Epidermal melanocyte (primary cell): ENCODE results near the gene CD302.
"Not testable (repeated sequence)": the region's sequence is repeated elsewhere in the genome, so short reads cannot be mapped to it uniquely, and the experiment has no call there.

Source experiments
- DNase-seq: peaks from one replicate; pipeline ENCODE4 v3.0.0; 2011; ENCODE audit warnings: low spot score; ENCODE audit not compliant: insufficient read length

Gene CD302

DNA sequence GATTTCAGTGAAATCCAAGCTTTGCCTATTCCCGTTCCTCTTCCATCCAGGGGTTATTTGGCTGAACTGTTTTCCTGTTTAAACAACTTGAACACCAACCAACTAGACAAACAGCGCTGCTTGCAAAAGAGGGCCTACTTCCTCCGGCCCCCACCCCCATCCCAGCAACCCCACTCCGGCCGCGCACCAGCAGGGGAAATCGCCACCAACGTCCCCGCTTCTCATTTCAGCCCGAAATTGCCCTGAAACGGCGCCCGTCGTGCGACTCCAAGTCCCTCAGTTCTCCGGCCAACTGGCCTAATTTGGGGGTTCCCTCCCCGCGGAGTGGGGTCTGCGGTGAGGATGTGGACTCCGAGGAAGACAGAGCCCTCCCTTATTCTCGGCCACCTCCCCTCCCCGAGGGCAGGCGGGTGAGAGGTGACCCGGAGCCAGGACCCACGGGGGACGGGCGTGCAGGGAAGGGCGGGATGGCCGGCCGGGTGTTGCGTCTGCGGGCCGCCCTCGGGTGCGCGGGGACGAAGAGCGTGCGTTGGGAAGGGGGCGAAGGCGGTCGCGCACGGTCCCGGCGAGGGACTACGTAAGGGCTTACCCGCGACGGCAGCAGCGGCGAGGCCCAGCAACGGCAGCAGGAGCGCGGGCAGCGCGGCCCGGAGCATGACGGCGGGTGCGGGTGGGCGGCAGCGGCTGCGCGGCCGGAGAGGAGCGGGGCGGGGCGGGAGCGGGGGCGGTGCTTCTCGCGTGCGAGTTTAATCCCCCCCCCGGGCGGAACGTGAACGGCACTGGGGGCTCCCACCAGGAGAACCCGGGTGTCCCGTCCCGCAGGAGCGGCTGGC is at the start of gene CD302:
Gene CD302, minus strand, starts transcription at position 666 of the 833 bp plus-strand sequence. Its CDS starts 10 bp downstream, at position 656.
- DNase-seq = peak; percentile 47

GRCh38 chr2:159846564-159846963 is 48.6 kb upstream of the CD302 start:
- DNase-seq = no peak

DNA sequence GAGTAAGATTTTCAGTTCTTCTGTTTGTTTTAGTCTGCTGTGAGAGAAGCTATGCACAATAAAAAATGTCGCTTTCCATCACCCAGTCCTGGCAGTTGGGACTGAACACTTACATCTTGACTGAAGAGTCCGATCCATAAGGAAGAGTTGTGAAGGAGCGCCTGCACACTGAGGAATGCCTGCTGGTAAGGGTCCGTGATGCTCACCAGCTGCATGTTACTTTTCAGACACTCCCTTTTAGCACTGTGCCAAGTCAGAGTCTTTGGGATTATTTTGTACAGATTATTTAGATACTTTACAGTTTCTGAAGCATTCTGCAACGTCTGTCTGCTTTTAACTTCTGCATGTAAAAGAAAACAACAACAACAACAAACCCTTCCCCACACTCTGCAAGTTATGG is 42.6 kb upstream of the CD302 start:
- no peak for DNase-seq

- DNase-seq = no peak
Measured at GRCh38 chr2:159832858-159833257, 34.9 kb upstream of the CD302 start.

DNA sequence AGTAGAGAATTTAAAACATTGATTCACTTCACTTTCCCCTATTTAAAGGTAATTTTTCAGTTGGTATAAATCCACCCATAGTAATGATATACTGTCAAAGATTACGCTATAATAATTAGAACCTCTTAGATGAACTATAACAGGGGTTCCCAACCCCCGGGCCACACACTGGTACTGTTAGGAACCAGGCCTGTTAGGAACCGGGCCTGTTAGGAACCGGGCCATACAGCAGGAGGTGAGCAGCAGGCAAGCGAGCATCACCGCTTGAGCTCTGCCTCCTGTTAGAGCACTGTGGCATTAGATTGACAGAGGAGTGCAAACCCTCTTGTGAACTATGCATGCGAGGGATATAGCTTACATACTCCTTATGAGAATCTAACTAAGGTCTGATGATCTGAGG is 34.0 kb upstream of the CD302 start:
- DNase-seq = no peak

- DNase-seq = no peak
Measured at GRCh38 chr2:159829376-159829775, 31.4 kb upstream of the CD302 start.

- no peak for DNase-seq
Measured at GRCh38 chr2:159828738-159829137, 30.7 kb upstream of the CD302 start.

- DNase-seq = not testable (repeated sequence)
Measured at GRCh38 chr2:159822478-159822833, 24.4 kb upstream of the CD302 start.

- DNase-seq = not testable (repeated sequence)
Measured at GRCh38 chr2:159821775-159822477, 23.9 kb upstream of the CD302 start.

GRCh38 chr2:159818940-159819339 is 20.9 kb upstream of the CD302 start:
- DNase-seq = no peak

GRCh38 chr2:159817283-159817682 is 19.3 kb upstream of the CD302 start:
- DNase-seq = no peak

DNA sequence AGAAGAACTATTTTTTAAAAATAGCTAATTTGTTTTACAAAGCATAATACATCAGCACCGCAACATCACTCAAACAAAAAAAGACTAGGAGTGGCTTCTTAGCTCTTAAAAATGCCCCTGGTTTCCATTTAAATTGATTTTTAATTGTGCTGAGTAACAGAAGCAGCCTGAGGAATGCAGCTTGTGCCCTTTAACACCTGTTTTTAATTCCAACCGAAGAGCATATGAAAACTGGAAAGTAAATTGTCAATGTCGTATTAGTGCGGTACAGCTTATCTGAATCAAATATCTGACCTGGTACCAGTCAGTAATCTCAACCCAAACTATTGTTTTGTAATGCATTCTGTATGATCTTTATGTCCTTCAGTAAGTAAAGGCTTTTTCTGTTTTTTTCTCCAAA is 13.2 kb upstream of the CD302 start:
- DNase-seq = no peak

DNA sequence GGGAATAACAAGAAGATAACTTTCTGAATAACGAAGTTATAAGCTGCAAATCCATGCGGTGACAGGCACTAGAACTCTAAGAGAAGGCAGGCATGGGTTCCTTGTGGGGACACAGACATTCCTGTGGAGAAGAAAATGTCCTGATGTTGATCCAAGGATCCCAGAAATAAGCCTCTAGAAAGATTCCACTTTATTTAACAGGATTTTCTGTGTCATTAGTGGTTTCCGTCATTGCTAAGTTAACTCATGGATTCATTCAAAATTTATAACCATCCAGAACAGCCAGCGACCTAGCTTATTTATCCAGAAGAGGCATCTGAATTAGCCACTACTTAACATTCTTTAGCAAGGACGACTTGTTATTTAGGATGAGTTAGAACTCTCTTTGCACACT is 10.0 kb upstream of the CD302 start:
- no peak for DNase-seq

- DNase-seq = peak; percentile 68
Measured at GRCh38 chr2:159807183-159808031, 9.4 kb upstream of the CD302 start.

GRCh38 chr2:159804941-159805340 is 6.9 kb upstream of the CD302 start:
- no peak for DNase-seq

DNA sequence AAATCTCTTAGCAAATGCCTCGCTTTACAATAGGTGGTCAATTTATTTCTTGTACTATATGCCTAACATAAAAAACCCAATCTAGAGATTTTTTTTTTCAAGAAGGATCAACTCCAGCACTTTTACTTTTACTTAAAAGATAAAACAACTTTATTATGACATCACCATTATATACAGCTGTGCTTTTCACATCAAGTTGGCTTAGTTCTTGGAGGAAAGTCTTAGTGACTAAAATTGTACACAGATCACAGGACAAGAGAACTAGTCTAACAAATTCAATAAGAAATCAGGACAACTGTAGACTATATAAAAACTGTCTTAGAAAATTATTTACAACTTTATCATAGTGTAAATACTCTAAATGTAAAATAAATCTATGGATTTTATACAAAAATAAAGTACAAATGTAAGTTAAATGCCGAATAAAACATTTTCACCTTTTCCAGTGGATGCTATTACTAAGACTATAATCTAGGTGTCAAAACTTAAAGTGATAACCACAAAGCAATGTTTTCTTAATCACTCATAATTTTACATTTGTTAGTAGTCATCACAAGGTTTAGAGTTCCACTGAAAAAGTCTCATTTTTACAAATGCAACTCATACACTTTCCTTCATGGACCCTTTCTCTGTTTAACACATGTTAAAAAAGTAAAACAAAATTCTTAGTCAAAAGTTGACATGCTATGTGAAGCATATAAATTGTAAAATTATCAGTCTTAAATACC is 5.4 kb upstream of the CD302 start:
- DNase-seq = no peak

GRCh38 chr2:159802673-159803072 is 4.7 kb upstream of the CD302 start:
- DNase-seq = no peak

DNA sequence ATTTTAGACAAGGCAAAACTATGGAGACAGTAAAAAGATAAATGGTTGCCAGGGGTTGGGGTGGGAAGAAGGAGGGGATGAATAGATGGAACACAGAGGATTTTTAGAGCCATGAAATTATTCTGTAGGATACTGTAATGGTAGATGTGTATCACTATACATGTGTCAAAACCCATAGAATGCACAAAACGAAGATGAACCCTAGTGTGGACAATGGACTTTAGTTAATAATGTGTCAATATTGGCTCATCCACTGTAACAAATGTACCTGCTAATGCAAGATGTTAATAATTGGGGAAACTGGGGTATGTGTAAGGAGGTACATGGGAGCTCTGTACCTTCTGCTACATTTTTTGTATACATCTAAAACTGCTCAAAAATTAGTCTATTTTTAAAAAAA is 1.8 kb upstream of the CD302 start:
- no peak for DNase-seq

DNA sequence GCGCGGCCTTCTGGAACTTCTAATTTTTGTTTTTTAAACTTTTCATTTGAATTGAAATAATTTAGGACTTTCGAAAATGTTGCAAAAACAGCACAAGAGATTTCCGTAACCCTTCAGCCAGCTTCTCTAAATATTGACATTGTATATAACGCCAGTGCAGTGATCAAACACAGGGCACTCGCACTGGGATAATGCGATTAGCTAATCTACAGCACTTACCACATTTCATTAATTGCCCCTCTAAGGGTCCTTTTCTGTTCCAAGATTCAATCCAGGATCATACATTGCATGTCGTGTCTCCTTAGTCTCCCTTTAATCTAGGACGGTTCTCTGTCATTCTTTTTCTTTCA is 343 bp upstream of the CD302 start:
- no peak for DNase-seq

DNA sequence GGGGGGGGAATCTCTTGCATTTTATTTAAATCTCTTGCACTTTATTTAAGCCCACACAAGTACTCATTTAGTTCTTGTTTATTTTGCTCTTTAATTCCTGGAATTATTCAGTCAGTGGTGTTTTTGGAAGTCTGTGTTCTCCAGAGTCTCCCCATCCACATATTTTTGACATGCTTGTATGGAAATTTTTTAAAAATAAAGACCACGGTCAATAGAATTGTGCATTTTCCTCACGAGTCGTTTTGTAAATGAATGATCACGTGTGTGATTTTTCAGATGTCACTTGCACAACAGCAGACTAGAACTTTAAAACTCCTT is 824 bp downstream of the CD302 start:
- no peak for DNase-seq

DNA sequence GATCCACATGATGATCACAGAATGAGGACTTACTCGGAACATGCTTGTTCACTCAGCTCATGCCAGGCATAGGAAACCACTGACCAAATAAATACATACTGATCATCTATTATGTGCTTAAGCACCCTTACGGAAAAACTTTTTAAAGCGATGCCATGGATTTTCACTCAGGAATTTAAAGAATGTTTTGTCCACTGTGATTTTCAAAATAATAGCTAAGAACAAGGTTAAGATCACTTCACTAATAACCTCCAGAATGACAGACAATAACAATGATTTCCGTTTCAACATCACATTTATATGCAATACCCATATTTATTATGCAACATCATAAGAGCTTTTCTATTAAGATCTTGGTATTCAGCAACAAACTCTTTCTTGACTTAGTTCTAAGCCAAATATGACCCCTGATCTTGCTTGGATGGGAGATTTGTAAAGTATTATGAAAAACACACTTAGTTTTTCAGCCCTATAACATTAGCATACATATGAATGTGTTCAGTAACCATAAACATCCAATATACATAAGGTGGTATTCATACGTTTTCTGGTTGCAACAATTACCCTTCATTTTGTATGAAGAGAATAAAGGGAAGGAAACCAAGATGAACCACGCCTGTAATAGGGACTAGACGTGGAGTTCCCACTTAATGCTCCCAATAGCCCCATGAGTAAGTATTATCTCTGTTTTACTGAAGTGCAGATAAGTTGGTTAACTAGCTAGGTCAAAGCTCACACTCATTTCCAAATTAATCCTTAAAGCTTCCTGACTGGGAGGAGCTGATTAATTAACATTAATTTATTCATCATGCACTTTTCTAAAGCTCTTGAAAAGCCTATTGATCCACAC is 1.9 kb downstream of the CD302 start:
- DNase-seq = no peak
